CD4-positive, alpha-beta T cell treated with Interleukin-2 at 100 ng/mL for 4 hours (primary cell): Measurements from ENCODE around the gene FBXL16.

Experiments used
- DNase-seq: peaks from one replicate; pipeline ENCODE4 v3.0.0-alpha.2; 2020; ENCODE audit warnings: low spot score

FBXL16 gene

GRCh38 chr16:689175-689897, 16.3 kb downstream of the FBXL16 start:
- DNase-seq = no peak

DNA sequence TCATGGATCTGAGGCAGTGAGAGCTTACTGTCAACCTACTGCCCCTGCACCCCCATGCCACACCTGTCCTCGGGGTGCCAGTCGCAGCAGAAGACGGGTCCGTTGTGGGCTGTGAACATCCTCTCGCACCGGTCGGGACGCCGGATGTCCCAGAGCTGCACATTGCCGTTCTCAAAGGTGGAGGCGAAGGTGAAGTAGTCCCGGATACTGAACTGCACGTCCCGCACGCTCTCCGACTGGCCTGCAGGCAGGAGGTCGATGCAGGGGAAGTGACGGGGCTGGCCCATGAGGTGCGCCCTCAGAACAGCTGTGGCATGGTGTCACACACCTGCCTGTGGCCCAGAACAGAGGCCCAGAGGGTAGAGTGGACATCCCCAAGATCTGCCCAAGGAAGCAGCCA, 18.1 kb downstream of the FBXL16 start:
- DNase-seq = no peak

DNA sequence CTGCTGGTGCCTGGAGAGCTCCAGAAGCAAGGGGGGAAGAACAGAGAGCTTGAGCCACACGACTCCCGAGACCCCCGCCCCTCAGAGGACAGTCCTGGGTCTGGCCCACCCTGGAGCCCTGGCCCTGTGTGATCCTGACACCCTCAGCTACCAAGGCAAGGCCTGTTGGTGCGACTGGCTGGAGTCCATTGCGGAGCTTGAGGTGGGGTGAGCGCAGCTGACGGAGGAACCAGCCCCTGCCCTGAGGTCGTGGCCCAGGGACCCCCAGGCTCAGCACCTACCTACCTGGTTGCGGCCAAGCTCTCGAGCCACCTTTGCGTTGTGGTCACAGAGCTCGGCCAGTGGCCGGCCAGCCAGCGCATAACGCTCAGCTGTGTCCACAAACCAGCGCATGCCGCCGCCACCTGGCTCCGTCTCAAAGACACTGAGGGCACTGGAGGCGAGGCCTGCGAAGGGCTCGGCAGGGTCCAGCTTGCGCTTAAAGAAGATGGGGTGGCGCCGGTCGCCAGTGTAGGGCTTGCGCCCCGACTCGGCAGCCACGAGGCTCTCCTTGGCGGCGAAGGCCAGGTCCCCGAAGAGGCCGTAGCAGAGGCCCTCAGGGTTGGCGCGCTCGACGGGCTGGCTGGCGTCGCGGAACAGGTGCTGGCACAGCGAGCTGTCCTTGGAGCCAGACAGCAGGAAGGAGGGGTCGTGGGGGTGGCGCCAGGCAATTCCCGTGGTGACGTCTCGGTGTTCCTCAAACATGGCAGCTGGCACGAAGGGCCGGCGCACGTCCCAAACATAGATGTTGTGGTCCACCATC, 18.9 kb downstream of the FBXL16 start:
- DNase-seq = no peak

DNA sequence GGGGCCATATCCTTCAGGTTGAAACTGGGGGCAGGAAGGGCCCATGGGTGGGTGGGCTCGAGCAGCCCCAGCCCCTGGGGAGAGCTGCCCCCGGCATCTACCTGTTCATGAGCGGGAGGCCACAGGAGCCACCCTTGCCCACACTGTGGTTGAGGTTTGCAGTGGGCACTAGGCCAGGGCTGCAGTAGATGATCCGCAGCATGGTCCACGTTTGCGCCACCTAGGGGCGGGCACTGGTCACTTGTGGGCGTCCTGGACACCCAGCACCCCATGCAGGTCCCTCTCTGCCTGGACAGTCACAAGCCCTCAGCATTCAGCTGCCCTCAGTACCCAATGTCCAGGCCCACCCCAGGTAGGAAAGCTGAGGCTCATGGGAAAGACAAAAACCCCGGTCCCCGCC, 19.6 kb downstream of the FBXL16 start:
- DNase-seq = no peak

- no peak for DNase-seq
These were observed 20.5 kb downstream of the FBXL16 start for GRCh38 chr16:684961-685696.

- peak; percentile 97 for DNase-seq
These were observed 21.4 kb downstream of the FBXL16 start, which contains the start of gene JMJD8 for GRCh38 chr16:684071-684794. Gene JMJD8, minus strand, starts transcription at chr16:684334. Its CDS starts 15 bp downstream, at chr16:684319.

- no peak for DNase-seq
These were observed 22.1 kb downstream of the FBXL16 start for GRCh38 chr16:683396-684070.

DNA sequence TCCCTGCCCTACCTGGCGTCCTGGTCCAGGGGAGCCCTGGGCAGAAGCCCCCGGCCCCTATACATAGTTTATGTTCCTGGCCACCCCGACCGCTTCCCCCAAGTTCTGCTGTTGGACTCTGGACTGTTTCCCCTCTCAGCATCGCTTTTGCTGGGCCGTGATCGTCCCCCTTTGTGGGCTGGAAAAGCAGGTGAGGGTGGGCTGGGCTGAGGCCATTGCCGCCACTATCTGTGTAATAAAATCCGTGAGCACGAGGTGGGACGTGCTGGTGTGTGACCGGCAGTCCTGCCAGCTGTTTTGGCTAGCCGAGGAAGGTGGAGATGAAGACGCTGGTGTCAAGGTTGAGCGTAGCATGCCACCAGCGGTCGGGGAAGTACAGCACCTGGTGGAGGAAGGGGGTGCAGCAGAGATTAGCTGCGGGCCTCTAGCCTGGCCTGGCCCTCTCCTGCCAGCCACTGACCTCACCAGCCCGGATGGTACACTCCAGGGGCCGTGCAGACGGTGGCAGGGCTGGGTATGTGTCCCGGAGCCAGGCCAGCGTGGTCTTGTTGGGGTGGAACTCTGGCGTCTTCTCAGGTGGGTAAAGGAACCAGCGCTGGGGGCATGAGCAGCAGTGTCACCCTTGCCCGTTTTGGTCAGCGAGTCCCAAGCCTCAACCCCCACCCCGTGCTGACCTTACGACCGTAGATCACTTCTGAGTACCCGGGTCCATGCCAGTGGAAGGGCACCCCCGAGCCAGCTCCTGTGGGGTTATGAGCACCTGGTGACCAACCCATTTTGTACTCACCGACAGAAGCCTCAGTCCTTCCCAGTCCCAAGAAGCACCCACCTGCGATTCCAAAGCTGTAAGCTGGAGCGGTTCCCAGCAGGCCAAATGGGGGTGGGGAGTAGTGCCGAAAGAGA, 22.9 kb downstream of the FBXL16 start:
- DNase-seq = no peak

GRCh38 chr16:681746-682427, 23.7 kb downstream of the FBXL16 start:
- no peak for DNase-seq

DNA sequence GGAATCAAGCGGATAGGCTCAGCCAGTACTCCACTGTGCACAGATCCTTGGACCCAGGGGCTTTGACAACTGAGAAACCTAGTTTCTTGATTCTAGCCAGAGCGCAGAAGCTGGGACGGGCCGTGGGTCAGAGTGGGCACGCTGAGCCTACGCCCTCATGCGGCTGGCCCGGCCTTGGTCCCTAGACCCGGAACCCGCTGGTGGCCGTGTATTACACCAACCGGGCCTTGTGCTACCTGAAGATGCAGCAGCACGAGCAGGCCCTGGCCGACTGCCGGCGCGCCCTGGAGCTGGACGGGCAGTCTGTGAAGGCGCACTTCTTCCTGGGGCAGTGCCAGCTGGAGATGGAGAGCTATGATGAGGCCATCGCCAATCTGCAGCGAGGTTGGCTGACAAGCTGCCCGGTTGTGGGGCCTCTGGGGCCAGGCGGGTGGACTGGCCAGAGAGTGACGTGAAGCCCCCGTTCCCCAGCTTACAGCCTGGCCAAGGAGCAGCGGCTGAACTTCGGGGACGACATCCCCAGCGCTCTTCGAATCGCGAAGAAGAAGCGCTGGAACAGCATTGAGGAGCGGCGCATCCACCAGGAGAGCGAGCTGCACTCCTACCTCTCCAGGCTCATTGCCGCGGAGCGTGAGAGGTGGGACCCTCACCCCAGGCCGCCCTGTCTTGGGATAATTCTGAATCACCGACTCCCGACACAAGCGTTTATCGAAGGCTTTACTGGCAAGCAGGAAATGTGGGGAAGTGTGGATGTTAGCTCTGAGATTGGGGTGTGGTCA, 24.4 kb downstream of the FBXL16 start:
- no peak for DNase-seq

GRCh38 chr16:680625-680945, 25.0 kb downstream of the FBXL16 start:
- DNase-seq = no peak

DNA sequence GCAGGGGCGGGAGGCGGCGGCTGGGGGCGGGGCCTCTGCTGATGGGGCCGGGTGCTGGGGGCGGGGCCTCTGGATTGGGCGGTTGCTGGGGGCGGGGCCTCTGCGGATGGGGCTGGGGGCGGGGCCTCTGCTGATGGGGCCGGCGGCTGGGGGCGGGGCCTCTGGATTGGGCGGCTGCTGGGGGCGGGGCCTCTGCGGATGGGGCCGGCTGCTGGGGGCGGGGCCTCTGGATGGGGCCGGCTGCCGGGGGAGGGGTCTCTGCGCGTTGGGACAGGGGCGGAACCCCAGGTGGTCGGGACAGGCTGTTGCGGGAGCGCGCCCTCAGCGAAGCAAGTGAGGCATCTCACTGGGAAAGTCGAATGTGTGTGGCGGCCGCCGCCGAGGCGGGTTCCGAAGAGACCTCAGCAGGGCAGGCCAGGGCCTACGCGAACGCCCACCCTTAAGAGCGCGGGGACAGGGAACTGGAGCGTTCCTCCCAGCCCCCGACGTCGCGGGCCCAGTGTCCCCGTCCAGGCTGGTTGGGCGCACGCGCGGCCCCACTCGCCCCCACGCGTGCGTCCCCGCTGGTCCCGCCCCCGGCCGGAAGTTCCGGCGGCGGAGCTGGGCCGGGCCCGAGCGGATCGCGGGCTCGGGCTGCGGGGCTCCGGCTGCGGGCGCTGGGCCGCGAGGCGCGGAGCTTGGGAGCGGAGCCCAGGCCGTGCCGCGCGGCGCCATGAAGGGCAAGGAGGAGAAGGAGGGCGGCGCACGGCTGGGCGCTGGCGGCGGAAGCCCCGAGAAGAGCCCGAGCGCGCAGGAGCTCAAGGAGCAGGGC, 25.6 kb downstream of the FBXL16 start, which contains the start of gene STUB1:
Gene STUB1, plus strand, starts transcription at position 597 of the 811 bp plus-strand sequence. Its CDS starts 116 bp downstream, at position 713.
- DNase-seq = peak; percentile 80

DNA sequence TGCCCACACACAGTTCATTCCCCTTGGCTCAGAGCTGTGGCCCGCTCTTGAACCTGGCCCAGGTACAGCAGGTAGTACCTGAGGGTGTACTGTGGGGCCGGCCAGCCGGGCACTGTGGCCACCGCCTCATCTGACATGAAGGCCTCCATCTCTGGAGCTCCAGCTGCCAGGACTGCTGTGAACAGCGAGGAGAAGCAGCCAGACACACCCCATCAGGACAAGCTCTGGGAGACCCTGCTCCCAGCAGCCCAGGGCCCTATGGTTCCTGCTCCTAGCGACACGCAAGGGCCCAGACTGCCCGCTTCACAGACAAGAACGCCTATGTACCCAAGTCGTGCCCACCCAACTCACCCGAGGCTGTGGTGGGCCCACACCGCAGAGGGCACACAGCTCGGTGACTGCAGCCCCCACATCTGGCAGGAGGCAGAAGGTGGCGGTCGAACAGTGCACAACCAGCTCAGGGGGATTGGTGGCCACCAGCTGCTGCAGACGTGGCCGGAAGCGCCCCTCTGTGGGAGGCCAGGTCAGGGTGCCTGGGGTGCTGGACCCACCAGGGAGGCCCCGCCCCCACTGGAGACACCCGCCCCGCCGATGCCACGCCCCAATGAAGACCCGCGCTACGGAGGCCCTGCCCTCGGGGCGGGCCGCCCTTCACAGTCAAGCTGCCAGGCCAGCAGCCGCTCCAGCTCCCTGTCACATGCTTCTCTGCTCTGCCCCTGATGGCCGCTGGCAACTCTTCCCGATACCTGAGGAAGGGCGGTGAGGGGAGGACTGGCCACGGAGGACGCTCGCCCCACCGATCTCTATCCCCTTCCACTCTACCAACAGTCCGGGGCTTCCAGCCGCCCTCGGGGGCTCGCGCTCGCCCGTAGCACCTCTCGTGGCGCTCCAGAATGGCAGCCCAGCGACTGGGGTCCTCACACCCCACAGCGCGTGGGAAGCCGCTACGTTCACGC, 26.5 kb downstream of the FBXL16 start:
- peak; percentile 31 for DNase-seq

DNA sequence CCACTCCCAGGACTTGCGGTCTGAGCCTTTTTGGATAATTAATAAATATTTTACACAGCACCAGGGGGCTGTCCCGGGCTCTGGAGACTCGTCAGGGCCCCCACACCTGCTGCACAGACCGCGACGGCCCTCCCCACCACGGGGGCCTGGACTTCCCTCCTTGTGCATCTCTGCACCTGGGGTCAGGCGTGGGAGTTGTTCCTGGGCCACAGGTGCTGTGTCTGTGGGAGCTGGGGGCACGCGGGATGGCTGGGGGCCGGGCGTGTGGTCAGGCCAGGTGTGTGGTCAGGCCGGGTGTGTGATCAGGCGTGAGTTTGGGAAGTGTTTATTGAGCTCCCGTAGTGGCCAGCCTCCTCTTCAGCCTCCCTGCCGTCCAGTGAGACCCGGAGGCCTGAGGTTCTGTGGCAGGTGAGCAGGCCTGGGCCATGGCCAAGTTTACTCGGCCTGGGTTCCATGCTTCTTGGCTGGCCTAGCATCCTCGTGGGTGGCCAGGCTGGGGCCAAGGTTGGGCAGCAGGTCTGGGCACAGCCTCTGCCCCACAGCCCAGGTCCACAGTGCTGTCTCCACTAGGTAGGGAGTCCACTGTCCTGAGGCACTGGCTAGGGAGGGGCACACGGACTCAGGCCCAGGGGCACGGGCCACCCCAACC, 27.3 kb downstream of the FBXL16 start:
- DNase-seq = no peak

DNA sequence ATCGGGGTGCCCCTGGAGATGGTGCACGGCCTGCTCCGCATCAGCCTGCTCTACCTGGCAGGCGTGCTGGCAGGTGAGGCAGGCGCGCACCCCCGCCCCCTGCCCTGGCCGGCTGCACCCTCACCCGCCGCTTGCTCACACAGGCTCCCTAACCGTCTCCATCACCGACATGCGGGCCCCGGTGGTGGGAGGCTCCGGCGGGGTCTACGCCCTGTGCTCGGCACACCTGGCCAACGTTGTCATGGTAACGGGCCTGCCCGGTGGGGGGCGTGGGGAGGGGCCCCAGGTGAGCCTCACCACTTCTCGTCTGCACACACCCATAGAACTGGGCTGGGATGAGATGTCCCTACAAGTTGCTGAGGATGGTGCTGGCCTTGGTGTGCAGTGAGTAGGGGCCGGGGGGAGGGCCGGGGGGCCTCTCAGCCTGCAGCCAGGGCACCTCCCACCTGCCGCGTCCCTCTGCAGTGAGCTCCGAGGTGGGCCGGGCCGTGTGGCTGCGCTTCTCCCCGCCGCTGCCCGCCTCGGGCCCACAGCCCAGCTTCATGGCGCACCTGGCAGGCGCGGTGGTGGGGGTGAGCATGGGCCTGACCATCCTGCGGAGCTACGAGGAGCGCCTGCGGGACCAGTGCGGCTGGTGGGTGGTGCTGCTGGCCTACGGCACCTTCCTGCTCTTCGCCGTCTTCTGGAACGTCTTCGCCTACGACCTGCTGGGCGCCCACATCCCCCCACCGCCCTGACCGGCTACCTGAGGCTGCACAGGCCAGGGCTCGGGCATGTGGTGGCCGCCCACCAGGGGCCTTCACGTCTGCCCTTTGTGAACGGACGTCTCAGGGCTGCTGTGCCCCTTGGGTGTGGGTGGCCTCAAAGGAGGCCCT, 28.0 kb downstream of the FBXL16 start:
- no peak for DNase-seq
